SKM-1 (cell line): ENCODE data around the gene PEX10.
A peak's percentile ranks its signal among the peaks of the same experiment; 100 is the strongest.
"Not testable (repeated sequence)": the region's sequence is repeated elsewhere in the genome, so short reads cannot be mapped to it uniquely, and the experiment has no call there.

Source experiments
- DNase-seq: peaks from one replicate; lab custom pipeline; 2025; ENCODE audit not compliant: unreplicated experiment; lab: John Stamatoyannopoulos, UW

The PEX10 gene

DNA sequence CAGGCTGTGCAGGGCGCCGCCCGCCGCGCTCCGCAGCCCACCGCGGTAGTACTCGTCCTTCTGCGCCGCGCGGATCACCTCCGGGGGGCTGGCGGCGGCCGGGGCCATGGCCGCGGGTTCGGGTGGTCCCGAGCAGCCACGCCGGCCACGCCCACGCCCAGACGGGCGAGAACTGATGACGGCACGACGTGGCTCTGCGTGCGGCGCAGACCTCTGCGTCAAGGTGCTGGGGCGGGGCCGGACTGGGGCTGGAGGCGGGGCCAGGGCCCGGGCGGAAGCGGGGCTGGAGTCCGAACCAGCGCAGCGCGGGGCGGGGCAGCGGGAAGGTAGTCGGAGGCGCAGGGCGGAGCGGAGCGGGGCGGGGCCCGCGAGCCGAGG lies at the start of gene PEX10:
TSS of gene PEX10 (minus strand) at position 170 of the 378 bp plus-strand sequence. CDS start at position 108, 62 bp downstream.
- DNase-seq: peak; percentile 83

DNA sequence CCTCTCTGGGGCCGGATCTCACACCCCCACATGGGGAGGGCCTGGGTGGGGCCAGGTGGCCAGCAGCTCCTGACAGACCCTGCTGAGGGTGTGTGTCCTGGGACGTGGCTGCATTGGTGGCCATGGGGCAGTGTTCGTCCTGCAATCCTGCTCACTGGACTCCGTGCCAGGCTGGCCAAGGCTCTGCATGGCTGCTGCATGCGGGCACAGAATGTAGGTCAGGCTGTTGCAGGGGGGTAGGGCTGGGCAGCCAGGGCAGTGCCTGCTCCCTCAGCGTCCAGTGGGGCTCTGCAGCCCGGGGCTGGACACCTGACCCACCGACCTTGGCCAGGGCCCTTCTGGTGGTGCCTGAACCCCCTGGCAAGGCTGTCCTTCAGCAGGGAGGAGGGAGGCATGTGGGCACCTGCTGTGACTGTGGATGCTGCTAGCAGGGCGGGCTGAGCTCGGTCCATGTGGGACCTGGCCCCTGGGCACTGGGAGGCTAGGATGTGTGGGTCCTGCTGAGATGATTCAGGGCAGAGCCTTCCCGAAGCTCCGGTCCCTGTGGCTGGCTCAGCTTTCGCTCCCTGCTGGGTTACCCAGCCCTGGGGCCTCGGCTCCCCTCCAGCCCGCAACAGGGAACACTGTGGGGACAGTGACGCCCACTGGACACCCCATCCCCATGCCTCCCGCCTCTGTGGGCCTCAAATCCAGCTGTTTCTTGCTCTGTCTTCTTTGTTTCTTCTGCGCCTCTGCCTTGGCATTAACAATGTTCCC lies 48.8 kb upstream of the PEX10 start:
- no peak for DNase-seq

DNA sequence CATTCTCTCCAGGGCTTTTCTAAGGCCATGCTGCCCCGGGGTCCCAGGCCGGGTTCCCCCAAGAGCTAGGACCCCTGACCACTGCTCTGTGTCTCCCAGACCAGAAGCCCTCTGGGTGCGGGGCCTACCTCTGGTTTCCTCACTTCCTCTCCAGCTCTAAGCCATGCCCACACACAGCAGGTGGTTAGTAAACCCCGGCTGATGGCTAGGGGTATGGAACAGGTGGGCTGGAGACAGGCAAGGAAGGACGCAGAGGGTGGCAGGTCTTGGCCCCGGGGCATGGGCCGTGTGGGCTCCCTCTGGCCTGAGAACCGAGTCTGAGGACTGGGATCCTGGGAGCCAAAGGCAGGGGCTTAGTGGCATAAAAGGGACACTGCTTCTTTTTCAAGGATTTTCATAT lies 47.8 kb upstream of the PEX10 start:
- DNase-seq: no peak

DNA sequence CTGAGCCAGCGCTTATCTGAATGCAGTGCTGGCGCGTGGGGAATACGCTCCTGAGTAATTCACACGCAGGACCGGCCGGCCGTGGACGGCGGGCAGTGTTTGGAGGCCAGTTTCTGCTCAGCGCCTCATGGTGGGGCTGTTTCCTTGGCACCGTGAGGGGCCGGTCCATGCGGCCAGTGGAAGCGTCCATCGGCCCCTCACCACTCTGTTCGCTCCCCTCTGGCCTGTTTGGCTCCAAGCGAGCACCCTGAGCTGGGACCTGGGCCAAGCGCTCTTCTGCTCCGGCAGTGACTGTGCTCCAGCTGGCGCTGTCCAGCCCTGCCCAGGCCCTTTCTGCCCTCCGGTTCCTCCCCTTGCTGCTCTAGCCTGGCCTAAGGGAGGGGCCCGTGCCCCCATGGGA lies 47.4 kb upstream of the PEX10 start:
- no peak for DNase-seq

DNA sequence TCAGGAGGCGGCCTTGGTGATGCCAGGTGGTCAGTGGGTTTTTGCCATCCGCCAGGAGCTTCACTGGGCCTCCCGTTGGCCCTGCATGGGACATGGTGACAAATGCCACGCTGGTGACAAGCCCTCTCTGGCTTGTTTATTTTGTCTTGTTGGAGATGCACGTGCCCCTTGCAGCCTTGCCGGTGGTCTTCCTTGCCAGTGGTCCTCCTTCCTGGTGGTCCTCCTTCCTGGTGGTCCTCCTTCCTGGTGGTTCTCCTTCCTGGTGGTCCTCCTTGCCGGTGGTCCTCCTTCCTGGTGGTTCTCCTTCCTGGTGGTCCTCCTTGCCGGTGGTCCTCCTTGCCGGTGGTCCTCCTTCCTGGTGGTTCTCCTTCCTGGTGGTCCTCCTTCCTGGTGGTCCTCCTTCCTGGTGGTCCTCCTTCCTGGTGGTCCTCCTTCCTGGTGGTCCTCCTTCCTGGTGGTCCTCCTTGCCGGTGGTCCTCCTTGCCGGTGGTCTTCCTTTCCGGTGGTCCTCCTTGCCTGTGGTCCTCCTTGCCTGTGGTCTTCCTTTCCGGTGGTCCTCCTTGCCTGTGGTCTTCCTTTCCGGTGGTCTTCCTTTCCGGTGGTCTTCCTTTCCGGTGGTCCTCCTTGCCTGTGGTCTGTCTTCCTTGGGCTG lies 46.9 kb upstream of the PEX10 start:
- DNase-seq: not testable (repeated sequence)

DNA sequence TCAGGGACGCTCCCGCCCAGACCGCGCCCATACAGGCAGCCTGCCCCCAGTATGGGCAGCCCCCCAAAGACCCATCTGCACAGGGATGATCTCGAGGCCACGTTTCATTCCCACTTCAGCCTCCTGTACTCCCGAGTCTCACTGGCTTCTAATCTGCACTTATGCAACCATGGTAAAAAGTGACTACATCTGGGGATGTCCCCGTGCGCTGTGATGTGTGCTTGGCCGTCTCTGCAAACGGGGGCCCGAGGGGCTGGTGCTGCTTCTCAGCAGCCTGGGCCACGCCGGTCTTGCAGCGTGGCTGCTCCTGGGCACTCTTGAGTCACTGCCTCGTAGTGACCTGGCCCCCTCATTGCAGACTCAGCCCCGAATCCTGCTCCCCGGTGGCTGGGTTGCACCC lies 46.3 kb upstream of the PEX10 start:
- DNase-seq: no peak

DNA sequence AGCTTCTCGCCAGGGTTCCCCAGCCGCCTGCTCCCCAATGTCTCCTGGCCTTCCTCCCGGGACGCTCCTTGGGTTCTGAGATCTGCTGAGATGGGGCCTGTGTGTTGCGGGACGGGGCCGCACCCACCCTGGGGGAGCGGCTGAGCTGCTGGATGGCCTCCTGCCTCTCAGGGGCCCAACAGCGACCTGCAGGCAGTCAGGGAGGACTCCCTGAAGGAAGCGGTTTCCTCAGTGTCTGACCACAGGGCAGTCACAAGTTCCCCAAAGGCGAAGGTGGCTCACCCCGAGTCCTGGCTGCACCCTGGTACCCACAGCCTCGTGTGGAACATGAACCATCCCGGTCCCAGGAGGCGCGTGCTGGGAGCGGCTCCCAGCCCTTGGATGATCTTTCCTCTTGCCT lies 45.1 kb upstream of the PEX10 start:
- DNase-seq: no peak

DNA sequence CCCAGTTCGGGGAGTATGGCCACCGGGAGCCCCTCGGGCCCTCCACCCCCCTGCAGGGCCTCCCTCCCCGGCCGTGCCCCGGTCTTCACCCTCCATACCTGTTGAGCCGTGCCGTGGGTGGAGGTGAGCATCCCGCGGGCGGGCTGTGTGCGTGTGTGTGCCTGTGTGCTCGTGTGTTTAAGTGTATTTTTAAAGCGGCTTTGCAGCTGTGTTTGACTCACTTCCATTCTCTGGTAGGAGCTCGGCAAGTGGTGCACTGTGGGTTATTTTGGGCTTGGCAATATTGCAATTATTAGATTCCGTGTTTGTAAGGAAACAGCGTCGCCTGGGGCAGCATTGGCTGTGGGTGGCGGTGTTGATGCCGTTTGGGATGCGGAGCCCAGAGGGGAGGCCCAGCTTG lies 43.4 kb upstream of the PEX10 start:
- no peak for DNase-seq

DNA sequence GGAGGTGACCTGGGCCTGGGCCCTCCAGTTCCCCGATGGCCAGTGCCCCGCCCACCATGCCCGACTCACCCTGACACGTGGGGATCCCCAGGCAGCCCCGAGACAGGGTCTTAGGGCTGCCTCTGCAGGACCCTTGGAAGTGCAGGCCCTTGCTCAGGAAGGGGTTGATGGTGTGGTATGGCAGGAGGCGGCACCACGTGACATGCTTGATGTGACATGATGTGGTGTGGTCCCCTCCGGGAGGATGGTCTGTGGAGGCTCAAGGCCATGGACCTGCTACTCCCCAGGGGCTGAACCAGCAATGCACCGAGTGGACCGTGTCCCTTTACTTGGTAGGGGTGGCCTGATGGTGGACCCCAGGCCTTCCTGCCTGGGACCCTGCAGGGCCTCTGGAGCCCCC lies 41.9 kb upstream of the PEX10 start:
- DNase-seq: no peak

DNA sequence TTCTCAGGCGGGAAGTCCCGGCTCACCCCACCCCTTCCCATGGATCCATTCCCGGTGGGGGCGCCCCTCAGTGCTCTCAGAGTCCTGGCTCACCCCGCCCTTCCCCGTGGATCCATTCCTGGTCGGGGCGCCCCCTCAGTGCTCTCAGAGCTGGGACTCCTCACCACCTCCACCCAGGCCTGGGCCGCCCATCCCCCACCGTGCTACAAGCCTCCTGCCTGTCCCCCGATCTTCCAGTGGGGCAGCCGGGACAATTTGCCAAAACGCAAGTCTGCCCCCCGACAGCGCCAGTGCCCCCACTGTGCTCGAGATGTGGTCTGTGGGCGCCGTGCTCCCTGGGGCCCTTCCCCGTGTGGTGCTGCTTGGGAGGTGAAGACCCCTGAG lies 40.6 kb upstream of the PEX10 start:
- DNase-seq: no peak

DNA sequence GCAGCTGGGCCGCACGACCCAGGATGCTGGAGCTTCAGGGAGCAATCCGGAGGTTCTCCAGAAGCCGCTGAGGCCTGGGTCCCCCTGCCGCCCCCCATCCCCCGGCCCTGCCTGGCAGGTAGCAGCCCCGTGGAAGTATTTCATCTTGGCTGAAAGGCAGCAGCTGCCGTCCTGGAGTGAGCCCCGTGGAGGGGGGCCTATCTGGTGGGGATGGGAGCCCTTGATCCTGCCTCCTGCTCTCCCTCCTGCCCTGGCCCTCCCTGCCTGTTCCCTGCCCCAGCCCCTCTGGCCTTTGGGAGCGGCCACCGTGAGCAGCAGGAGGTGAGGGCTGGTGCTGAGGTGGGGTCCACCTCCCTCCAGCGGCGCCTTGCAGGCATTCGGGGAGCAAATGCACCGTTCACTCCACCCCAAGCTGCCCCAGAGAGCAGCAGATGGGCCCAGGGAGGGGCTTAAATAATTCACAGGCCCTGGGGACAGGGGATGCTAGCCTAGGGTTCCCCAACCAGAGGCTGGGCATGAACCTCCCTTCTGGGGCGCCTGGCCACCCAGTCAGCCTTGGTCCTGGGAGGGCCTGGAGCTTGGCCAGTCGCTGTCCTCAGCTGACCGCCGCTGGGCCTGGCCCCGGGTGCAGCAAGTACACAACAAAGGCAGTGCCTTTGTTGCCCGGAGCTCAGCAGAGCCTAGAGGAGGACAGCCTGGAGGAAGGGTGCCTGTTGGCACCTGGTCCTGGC lies 40.0 kb upstream of the PEX10 start:
- no peak for DNase-seq

DNA sequence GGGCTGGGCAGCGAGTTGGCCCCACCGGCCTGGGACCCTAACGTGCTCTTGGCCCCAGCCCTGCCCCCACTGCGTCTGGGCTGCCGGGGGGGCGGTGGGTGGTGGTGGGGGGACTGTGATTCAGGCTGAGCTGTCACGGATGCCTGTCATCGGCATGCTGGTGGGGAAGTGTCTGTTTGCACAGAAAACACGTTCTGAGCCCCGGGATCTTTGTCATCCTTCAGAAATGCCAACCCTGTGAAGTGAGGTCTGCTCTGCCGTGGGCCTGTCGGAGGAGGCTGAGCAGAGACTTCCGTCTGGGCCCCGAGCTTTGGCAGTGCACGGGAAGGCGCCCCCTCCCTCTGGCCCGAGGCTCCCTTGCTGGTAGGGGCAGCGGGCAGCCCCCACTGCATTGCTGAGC lies 39.4 kb upstream of the PEX10 start:
- no peak for DNase-seq

DNA sequence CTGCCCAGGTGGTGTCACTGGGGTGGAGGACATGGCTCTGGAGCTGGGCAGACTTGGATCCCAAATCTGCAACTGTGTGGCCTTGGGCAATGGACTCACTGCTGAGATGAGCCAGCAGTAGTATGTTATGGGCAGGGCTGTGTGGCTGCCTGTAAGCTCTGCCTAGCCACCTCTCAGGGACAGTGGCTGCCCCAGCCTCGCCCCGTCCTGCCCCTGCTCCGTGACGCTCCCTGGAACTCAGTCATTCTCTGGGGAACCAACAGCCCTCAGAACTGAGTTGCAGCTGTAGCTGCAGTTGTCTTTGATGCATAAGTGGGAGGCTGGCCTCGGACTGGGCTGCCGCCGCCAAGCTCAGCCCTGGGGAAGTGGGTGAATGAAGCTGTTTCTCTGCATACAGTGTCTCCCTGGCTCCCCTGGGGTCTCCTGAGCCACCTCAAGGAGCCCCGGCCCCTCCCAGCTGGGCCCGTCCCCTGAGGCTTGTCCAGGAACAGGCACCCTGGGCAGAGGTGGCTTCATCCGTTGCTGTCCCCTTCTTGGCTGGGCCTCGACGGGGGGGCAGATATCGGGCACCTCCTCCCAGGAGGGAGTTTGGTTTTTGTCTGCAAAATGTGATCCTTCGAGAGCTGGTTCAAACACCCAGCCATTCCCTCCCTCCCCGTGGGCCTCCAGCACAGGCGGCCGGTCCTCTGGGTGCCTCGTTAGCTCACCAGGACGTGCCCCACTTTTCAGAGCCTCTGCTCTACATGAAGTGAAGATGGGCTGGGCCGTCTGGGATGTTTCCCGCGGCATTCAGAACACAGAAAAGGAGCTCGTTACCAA lies 37.5 kb upstream of the PEX10 start:
- no peak for DNase-seq

DNA sequence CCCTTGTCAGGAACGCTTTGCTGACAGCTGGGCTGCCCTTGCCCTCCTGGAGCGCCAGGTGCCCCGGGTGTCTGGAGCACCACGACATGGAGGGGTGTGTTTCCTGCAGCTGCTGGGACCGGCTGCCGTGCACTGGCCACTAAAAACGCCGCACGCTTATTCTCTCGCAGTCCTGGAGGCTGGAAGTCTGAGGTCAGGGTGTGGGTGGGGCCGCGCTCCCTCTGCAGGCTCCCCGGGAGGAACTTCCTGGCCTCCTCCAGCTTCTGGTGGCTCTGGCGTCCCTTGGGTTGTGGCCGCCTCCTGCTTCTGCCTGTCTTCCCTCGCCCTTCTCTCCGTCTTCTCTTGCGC lies 35.7 kb upstream of the PEX10 start:
- no peak for DNase-seq

DNA sequence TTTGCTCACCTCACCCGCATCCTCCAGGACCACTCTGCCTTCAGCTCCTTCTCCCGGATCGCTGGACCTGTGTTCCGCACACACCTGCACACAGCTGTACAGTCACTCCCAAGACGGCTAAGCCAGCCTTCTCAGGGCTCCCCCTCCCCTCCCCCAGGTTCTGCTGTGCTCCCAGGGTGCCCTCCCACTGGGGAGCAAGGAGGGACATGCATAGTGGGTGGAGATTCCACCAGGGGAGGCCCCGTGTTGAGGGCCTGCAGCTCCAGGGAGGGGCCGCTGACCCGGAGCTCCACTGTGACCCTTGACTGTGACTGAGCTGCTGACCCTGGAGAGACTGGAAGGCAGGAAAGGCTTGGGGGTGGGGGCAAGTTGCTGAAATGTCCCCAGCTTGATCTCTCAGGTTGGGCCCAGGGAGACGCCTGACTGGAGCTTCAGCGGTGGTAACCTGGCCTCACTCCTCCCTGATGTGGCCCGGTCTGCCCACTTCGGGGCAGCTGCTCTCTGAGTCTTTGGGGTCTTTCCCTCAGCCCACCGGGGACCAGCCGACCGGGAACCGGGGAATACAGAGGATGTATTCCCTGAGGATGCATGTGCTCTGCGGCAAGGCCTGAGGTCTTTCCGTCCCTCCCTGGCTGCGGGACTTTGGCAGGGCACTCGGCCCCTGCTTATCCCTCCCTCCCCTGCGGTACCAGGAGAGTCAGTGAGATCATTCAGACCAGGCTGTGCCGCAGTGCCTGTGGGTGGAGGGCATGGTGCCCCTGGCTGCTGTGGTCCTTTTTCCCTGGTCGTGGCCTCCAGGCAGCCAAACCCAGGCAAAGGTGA lies 35.1 kb upstream of the PEX10 start:
- no peak for DNase-seq

DNA sequence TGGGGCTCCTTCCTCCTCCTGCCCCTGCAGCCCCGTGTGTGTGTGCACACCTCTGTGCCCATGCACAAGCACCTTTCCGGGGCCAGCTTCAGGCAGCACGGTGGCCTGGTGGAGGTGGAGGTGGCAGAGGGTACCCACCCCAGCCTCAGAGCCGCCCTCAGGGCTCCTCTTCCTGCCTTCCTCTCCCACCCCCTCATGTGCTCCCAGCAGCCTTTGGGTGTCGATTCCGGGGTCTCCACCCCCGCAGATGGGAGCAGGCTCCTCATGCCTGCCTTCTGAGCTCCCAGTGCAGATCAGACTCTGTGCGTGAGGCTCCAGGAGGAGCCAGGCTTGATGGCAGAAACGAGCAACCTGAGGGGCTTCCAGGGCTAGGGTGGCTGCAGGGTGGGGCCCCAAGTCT lies 34.5 kb upstream of the PEX10 start:
- DNase-seq: no peak

DNA sequence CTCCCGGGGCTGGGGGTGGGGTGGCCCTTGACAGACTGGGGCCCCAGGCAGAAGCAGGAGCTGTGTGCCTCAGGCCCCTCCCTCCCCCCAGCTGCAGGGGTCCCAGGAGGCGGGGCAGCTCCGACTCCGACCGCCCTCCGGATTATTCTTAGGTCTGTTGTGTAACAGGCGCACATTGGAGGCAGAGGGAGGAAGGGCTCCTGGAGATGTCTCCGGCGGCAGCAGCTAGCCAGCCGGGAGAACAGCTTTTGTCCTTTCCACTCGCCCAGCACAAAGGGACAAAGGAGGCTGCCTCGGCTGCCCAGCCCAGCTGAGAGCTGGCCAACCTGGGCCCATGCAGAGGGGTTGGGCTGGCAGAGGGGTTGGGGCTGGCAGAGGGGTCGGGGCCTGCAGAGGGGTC lies 34.0 kb upstream of the PEX10 start:
- no peak for DNase-seq

DNA sequence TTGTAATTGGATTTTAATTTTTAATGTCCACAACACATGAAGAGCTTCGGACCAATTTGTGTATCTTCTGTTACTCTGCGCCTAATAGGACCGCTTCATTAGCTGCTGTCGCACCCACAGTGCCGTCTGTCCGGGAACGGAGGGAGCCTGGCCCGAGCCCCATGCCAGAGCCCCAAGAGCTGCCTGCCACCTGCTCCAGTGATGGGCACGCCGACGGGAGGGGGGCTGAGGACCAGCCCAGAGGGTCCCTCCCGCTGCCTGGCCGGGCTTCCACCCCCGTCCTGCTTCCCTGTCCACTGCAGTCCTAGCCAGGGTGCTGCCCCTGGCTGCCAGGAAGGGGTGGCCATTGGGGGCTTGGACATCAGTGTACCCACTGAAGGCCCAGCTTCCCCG lies 33.5 kb upstream of the PEX10 start:
- no peak for DNase-seq

DNA sequence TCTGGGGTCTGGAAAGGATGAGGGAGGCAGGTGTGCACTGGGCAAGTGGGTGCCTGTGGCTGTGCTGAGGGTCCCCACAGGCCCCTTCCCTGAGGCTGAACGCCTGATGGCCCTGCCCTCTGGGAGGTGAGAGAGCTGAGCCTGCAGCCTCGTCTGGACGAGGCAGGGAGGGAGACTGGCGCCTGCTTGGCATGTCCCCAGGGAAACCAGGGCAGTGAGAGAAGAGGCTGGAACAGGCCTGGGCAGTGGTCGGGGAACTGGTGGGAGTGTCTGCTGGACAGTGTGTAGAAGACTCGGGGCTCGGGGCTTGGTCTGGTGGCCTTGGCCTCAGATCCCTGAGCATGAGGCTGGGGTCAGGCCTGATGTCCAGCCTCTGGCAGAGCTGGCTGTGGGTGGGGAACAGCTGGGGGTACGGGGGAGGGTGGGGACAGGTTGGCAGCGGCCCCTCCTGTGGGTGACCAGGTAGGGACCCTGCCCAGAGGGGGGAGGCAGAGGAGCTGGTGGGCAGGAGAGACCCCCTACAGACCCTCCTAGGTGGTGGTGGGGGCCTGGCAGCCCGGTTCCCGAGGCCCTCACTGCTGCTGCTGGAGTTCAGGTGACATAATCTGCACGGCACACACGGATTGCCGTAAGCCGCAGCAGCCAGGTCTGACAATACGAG lies 32.9 kb upstream of the PEX10 start:
- DNase-seq: no peak

DNA sequence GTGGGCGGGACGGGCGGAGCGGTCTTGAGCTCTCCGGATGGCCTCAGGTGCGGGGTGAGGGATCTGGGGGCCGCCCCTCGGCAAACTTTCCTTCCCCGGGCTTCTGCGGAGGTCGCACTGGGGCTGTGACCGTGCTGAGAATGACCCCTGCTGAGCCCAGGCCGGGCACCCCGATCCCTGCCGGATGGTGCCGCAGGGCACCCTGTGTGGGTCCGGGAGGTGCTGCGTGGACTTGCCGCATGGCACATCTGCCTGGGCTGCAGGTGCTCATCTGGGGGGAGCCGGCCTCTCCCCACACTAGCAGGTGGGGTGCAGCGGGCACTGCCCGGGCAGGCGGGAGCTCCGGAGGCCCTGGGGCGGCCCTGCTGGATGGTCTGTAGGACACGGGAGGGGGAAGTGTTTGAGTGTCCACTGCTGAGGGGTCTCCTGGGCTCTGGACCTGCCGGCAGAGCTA lies 31.8 kb upstream of the PEX10 start:
- no peak for DNase-seq
